Measurements from ENCODE around the gene PDF. TPM values are rescaled to one million over a fixed set of nuclear protein-coding genes. Genes with fewer than 3 reads are reported as not detected.

The PDF gene
- total and polyA plus RNA-seq, 2 of the 13 experiments (the other 11 are each of a cell fraction or from before 2014, with no cell fraction given): 12.4 to 48.8 TPM

DNA sequence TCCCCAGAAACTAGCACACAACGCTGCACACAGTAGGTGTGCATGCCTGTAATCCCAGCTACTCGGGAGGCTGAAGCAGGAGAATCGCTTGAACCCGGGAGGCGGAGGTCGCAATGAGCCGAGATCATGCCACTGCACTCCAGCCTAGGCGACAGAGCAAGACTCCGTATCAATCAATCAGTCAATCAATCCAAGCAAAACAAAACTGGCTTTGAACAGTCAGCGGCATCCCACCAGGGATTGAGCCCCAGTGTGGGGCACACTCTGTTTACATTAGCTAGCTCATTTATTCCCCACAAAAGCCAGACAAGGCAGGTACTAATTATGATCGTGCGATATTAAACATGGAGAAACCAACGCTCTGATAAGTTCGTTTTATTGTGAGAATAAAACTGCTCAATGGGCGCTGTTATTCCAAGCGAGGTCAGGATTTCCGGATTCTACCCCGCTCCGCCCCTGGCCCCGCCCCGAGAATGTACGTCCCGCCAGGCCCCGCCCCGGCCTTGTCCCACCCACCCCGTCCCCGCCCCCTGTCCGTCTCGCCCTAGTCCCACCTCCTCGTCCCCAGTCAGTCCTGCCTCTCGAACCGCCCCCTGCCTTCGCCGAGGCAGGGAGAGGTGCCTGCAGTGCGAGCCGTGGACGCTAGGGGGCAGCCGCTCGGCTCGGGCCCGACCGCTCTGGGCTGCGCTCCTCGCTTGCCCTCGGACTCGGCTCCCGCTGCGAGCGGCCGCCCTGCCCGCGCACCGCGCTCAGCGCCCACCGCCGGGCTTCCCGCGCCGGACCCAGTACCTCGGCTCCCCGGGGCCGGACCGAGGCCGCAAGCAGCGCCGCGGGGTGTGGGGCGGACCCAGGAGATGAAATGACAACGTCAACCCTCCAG lies 19.5 kb downstream of the PDF start, which contains the start of gene VPS4A (continued):
- TF ChIP-seq JARID2 (CRISPR knock-in tag; IDR thresholded peaks at IDR 0.05; ENCODE audit: insufficient replicate concordance) (peak; percentile 66), AHR (CRISPR knock-in tag; IDR thresholded peaks at IDR 0.05) (no peak), KDM5B (CRISPR knock-in tag; IDR thresholded peaks at IDR 0.05; ENCODE audit: borderline replicate concordance) (0 out of 2 replicates have a peak, but pooled peaks have one; percentile 11), ZNF275 (CRISPR knock-in tag; IDR thresholded peaks at IDR 0.05; ENCODE audit: borderline replicate concordance) (no peak), SUZ12 (IDR thresholded peaks at IDR 0.05; ENCODE audit: low read depth, low read length) (no peak), HOXA9 (CRISPR knock-in tag; IDR thresholded peaks at IDR 0.05; ENCODE audit: borderline replicate concordance) (0 out of 2 replicates have a peak, but pooled peaks have one; percentile 22), HMGXB3 (CRISPR knock-in tag; IDR thresholded peaks at IDR 0.05; ENCODE audit: borderline replicate concordance) (peak; percentile 76; the same call in 1 of the 2 replicates), ZNF337 (CRISPR knock-in tag; IDR thresholded peaks at IDR 0.05; ENCODE audit: borderline replicate concordance, low read depth) (0 out of 2 replicates have a peak, but pooled peaks have one; percentile 34), ZNF574 (CRISPR knock-in tag; IDR thresholded peaks at IDR 0.05) (peak; percentile 98), KLF12 (CRISPR knock-in tag; IDR thresholded peaks at IDR 0.05; ENCODE audit: borderline replicate concordance) (peak; percentile 45; the same call in 1 of the 2 replicates), ZNF530 (CRISPR knock-in tag; IDR thresholded peaks at IDR 0.05; ENCODE audit: low read depth) (no peak), KDM5A (IDR thresholded peaks at IDR 0.05; ENCODE audit: borderline replicate concordance, low read length) (peak; percentile 38; the same call in 1 of the 2 replicates)
